Measurements from ENCODE around the gene RHBDF1.

RHBDF1 gene

DNA sequence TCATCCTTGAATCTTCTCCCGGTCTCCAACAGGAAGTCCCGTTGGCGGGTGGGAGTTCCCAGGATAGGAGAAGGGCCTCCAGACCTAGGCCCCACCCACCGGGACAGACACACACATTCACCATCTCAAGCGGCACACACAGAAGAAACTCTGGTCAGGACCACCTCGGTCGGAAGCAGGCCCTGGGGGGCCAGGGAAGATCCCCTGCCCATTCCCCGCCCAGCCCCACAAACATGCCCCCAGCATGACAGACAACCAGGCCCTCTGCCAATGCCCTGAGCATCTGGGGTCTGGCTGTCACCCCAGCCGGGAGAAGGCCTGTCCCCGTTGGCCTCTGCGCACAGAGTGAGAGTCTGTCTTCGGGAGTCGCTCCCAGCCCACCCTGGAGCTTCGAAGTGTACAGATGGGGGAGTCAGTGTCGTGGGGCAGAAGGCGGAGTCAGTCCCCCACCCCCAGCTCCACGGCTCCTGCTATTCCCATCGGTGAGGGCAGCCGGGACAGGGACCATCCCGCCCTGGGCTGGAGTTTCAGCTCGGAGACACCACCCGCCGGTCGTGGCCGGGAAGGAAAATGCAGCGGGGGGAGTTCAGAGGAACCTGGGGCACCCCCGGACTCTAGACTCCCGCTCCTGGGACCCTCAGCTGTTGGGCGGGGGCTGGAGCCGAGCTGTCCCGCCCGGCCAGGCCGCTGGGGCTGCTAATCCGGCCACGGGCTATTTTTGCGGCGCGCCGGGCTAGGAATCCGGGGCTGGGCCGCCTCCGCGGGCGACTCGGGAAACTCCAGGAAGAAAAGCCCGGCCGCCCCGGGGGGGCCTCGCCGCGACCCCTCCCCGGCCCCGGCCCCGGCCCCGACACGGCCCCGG is 660 bp downstream of the RHBDF1 start:
- DNase-seq: no peak

DNA sequence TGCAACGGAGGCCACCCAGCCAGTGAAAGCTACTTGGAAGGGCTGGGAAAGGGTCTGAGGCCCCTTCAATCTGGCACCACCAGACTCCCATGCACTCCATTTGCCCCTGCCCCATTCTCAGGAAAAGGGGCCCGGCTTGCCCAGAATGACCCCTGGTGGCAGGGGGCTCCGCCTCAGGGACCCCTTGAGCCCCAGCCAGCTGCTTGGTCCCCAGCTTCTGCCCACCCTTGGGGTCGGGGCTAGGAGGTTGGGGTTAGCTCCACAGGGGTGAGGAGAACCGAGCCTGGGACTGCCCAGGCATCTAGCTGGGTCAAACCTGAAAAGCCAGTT is 1.3 kb downstream of the RHBDF1 start:
- no peak for DNase-seq

DNA sequence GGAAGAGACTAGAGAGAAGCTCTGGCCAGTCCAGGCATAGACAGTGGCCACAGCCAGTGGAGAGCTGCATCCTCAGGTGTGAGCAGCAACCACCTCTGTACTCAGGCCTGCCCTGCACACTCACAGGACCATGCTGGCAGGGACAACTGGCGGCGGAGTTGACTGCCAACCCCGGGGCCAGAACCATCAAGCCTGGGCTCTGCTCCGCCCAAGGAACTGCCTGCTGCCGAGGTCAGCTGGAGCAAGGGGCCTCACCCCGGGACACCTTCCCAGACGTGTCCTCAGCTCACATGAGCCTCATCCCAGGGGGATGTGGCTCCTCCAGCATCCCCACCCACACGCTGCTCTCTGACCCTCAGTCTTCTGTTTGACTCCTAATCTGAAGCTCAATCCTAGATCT is 3.2 kb downstream of the RHBDF1 start:
- no peak for DNase-seq

DNA sequence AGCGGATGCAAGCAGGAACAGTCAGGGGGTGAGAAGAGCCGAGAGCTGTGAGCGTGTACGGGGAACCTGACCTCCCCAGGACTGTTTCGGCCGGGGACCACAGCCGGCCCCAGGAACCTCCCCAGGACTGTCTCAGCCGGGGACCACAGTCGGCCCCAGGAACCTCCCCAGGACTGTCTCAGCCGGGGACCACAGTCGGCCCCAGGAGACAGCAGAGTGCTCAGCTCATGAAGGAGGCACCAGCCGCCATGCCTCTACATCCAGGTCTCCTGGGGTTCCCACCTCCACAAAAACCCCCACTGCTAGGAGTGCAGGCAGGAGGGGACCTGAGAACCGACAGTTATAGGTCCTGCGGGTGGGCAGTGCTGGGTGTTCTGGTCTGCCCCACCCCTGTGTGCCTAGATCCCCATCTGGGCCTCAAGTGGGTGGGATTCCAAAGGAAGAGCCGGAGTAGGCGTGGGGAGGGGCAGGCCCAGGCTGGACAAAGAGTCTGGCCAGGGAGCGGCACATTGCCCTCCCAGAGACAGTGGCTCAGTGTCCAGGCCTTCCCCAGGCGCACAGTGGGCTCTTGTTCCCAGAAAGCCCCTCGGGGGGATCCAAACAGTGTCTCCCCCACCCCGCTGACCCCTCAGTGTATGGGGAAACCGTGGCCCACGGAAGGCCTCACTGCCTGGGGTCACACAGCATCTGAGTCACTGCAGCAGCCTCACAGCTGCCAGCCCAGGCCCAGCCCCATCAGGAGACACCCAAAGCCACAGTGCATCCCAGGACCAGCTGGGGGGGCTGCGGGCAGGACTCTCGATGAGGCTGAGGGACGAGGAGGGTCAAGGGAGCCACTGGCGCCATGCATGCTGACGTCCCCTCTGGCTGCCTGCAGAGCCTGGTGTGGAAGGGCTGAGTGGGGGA is 4.3 kb downstream of the RHBDF1 start:
- no peak for DNase-seq

DNA sequence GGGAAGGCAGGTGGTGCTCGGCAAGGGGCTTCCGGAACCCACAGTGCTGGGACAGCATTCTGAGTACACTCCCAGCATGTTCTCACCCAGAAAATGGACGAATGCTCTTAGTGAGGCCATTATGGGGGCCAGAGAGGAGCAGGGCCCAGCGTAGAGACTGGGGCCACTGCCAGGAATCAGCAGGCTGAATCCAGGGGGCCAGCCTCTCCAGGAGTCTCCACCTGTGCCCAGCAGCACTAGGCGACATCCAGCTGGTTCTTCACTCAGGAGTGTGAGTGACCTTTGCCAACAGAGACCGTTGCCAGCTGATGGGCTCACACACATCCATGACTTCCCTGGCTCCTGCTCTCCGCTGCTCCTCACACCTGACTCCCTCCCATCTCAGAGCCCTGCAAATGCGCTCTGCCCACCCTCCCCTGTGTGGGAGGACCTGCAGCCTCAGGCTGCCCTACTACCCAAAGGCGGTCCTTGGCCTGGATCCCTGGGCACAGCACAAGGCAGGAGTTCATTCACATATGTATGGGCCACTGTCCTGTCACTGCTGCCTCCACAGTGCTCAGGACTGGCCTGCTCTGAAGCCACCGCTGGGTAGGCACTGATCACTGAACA is 5.1 kb downstream of the RHBDF1 start:
- no peak for DNase-seq

DNA sequence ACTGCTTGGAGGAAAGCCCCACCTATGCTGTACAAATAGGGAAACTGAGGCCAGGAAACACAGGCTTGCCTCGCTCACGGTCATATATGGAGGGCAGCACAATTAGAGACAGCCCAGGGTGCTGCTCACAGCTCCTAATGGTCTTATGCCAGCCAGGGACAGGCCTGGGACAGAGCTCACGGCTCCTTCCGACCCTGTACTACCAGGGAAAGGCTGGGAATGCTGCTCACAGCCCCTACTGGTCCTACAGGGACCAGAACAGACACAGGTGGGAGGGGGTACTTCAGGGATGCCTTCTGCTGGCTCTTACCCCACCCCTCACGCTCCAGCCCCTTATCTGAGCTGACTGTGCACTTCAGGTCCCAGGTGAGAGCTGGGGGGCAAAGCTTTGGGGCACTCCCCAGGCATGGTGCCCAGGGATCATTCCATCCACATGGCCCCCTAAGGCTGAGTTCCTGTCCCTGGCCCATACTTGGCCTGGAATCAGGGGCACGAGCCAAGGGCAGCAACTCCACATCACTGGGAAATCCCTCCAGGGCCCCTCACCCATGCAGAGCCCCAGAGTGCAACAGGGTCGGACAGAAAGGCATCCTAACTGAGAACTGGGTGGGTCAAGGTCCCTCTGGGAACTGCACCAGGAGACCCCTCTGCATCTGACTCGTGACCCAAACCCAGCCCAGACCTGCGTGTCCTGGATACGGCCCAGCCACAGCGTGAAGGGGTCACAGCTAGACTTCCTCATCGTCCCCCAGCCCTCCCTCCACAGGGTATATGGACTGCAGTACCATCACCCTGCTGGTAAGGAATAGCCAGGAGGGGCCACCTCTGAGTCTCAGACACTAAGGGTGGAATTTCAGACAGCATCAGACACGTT is 5.9 kb downstream of the RHBDF1 start:
- no peak for DNase-seq

DNA sequence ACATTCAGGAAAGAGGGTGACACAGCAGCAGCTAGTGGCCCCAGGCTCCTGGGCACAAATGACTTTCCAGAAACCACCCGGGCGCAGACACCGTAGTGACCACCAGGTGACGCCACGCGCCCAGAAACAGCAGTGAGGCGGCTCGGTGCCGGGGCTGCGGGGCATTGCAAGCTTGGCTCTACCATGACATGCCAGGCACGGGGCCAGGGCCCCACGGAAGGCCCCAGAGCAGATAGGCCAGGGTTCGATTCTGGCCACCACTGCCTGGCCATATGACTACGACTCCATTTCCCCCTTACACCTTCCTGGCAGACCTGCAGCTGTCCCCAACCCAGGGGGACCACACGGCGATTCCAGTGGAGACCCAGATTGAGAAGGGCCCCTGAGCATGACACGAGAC is 6.7 kb downstream of the RHBDF1 start:
- DNase-seq: peak; percentile 85

DNA sequence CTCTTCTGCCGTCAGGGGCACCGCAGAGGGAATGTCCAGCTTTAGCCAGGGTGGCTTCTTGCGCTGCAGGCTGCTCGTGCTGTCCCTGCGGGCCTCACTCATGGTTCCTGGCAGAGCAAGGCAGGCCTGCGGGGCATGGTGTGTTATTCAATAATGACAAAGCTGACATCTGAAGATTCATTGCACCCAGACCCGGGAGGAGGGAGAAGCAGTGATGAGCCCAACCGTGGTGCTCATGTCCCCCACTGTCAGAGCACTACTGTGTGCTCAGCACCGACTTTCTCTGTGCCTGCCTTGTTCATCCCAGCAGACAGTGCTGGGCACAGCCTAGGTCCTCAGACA is 7.5 kb downstream of the RHBDF1 start:
- DNase-seq: no peak

DNA sequence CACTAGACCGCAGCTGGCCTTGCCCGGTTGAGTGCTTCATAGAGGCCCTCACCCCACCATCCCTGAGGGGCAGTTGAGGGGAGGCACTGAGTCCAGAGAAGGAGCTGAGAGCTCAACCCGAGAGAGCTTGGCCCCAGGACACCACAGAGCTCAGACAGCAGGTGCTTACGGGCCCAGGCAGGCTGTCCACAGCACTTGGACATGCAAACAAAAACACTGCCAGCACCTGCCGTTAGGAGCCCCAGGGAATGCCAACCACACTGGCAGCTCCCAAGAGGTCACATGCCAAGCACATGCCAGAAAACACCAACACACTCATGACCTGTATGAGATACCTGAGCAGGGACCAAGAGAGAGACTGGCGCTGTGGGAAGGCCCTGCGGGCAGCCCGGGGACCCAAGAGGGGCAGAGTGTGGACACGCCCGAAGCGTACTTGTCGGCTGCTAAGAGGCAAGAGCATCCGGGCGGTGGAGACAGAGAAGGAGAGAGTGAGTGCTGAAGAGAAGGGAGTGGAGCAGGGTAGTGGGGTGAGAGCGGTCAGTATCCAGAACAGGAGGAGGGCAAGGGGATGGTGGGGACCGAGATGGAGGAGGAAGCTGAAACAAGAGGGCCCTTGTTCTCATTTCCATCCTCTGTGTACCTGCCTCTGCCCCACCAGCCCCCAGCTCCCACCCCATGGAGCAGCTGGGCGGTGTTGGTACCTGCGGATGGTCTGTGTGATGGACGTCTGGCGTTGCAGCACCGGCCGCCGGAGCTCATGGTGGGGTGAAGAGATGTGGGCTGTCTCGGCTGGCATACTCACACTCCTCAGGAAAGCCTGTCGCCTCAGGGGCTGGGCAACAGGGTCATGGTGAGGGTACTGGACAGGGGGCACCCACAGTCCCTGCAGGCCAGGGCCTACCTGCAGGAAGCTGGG is 8.2 kb downstream of the RHBDF1 start:
- no peak for DNase-seq

DNA sequence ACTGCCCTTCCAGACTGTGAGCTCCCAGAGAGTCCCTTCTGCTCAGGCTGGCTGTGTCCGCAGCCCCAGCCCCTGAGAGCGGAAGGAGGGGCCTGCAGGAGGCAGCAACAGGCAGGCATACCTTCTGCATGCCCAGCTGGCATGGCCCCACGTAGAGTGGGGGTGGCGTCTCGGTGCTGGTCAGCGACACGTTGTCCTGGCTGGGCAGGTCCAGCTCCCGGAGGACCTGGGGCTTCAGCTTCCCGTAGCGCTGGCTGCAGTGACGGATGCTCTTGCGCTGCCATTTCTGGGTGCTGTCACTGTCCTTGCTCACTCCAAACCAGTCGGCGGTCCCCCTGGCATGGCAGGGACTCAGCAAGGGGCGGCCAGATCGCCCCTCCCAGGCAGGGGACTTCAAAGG is 9.0 kb downstream of the RHBDF1 start:
- DNase-seq: no peak

DNA sequence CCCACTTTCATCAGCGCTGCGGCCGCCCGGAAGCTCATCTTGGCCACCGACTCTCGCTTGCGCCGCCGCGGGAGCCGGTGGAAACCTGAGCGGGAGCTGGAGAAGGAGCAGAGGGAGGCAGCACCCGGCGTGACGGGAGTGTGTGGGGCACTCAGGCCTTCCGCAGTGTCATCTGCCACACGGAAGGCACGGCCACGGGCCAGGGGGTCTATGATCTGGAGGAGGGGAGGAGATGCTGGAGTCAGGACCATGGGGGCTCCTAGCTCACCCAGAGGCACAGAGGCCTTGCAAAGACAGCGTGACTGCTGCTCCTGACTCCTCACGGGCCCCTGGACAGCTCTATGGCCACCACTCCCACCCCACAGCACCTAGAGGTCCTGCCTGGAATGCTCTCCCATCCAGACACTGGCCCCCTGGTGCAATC is 9.5 kb downstream of the RHBDF1 start:
- no peak for DNase-seq

DNA sequence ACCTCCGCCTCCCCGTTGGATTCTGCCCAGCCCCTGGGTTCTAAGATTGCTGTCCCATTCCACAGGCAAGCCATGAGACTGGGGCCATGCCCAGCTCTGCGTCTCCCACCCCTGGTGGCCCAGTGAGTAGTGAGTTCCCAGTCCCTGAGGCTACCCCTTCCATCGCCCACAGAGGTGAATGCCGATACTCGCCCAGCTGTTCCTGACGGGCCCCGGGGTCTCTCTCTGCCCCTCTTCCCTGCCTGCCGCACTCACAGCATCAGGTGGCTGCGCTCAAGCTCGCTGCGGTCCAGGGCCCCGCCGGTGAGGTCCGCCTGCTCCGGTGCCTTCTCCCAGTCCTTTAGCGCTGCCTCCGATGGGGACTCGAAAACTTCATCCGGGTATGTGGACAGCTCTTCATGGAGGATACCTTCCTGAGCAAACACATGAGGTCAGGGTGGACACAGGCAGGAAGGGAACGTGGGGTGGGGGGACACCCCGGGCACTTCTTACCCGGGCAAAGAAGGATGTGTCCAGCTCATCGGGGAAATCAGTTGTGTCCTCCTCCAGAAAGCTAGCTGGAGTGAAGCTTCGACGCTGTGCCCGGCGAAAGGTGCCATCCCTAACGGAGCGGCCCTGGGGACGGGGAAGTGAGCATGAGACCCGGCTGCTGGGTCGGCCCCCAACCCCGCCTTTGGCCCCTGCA is 10.0 kb downstream of the RHBDF1 start:
- no peak for DNase-seq

DNA sequence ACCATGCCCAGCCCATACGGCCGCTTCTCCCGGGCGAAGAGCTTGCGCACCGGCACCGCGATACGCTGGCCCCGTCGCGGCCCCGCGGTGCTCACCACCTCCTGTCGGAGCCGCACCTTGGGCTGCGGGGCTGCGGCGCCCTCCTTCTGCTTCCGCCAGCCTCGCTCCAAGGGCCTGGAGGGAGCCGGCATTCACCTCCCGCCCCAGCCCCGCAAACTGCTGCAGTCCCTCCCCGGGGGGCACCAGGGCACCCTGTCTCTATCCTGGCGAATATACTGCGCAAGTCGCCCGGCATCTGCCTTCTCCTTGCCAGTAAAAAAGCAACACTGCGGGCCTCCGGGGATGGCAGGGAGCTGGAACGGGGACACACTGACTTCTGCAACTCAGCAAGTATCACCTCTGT is 10.6 kb downstream of the RHBDF1 start:
- no peak for DNase-seq

DNA sequence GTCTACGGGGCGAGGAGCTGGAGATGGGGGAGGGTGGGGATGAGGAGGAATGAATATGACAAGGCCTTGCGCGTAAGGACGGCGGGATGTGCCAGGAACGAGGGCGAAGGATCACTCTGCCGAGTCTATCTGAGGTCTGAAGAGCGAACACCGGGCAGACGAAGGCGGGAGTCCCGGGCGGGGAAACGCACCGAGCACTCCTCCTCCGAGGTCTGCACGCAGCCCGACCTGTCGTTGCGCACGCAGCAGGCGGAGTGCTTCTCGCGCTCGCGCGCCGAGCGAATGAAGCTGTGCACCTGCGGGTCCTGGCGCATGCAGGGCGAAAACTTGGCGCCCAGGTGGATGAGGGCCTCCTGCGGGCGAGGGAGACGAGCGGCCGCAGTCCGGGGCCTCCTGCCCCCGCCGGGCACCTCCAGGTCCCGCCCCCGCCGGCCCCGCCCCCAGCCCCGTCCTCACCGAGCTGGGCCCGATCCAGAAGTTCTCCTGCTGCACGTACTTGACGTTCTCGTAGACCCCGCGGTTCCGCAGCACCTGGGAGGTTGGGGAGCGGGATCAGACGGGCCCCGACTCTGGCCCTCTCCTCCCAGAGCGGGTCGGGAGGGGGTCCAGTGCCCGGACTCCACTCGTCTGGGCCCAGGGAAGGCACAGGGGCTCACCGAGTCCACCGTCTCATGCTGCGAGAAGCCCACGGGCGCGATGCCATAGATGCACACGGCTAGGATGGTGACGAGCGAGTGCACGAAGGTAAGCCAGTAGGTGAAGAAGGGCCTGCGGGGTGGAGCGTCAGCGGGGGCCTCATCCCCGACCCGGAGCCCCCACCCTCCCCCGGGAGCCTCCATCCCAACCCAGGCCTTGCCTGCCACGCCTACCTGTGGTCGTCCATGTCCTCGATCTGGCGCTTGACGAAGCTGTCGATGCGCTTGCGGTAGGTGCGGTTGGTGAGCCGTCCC is 11.2 kb downstream of the RHBDF1 start:
- no peak for DNase-seq

DNA sequence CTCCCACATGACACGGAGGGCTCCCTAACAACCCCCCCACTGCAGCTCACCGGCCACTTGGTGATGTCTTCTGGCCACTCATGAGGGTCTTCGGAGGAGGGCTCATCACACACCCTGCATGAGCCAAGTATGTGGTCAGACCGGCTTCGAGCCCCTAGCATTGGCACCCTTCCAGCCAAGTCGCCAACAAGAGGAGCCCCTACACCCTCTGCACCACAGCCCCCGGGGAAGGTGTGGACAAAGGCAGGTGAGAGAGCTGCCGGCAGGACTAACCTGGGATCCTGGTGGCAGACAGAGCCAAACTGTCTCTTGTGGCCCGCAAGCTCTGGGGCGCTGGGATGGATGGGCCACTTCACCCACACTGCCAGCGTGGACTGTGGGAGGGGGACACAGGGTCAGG is 12.3 kb downstream of the RHBDF1 start:
- DNase-seq: no peak

DNA sequence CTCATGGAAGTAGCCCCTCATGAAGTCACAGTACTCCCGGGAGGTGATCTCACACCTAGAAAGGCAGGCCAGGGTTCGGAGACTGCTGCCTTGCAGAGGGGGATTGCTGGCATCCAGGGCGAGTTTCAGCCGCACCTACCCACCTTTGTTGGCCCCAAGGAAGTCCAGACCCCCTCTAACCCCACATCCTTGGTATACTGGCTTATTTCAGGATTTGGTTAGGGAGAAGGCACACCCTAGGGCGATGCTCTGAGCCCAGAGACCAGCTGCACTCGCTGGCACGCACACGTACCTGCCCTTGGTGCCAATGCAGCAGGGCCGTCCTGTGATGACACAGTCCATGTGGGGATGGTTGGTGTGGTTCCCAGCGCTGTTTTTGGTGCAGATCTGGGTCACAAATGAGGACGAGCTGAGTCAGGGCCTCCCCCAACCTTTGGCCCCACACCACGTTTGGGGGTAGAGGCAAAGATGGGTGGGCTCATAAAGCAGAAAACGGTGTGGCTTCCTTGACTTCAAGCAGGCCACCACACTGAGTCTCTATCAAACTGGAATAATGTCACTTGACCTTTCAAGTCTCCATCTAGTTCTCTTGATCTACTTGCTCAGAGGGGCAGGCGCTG is 12.9 kb downstream of the RHBDF1 start:
- DNase-seq: no peak

DNA sequence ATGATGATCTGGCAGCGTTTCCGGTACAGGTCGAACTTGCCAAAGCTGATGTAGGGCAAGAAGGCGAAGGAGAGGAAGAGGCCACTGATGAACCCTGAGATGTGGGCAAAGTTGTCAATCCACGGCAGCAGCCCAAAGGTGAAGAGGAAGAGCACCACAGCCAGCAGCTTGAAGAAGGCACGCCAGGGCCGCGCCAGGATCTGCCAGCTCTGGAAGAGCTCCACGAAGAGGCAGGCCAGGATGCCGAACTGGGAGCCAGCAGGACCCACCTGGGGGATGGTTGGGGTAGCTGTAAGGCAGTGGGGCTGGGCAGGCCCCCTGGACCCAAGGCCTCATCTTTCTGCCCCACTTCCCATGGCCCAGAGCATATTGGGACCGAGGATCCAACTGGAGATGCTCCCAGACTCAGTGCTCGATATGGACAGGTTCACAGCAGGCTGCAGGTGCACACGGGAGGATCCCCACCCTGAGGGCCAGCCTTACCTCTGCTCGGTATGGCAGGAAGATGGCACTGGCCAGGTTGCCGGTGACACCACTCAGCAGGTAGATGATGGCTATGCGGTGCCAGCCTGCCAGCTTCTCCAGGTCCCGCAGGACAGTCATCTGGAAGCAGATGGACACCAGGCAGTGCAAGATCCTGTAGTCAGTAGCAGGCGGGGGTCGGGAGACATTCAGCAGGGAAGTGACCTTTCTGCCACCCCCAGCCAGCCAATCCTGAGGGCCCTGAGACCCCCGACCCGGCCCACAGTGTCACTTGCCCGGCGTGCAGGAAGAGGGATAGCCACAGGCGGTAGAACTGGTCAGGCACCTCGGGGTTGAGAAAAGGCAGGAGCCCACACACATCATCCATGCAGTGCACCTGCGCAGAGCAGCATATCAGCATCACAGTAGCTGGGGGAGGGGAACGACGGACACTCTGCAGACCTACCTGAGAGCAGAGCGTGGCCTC is 13.7 kb downstream of the RHBDF1 start:
- DNase-seq: no peak

DNA sequence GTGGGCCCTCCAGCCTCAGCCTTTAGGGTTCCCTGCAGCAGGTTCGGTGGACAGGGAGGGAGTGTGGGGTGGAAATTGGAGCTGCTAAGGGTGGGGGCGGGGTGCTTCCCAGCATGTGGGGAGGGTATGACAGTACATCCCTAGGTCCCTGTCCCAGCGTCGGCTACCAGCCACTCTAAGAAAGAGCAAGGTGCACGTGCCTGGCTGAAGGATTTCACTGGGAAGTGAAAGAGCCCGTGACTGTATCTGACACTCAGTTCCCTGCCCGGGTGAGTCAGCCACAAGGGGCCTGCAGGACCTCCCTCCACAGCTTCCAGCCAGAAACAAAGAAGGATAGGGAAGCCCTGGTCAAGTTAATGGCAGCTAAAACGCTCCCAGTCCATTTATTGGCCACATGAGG is 14.7 kb downstream of the RHBDF1 start:
- DNase-seq: no peak
